BE2C (cell line): ENCODE data around the gene SYTL5.

Source experiments
- DNase-seq: peaks from one replicate; pipeline ENCODE4 v3.0.0-alpha.2; 2020
- H3K27me3 ChIP-seq: fragments of 250-450 bp; sonication (Bioruptor Pico); 2 replicates; pipeline ENCODE4 v1.5.1; 2020; ENCODE audit warnings: mild to moderate bottlenecking
- H3K36me3 ChIP-seq: fragments of 250-450 bp; sonication (Bioruptor Pico); 2 replicates; pipeline ENCODE4 v1.5.1; 2020; ENCODE audit warnings: mild to moderate bottlenecking
- H3K4me1 ChIP-seq: fragments of 250-450 bp; sonication (Bioruptor Pico); 2 replicates; pipeline ENCODE4 v1.5.1; 2020
- H3K4me3 ChIP-seq: 2 replicates; pipeline ENCODE4 v1.5.1; 2011; ENCODE audit warnings: low read depth, low read length
- H3K9me3 ChIP-seq: fragments of 250-450 bp; sonication (Bioruptor Pico); 2 replicates; pipeline ENCODE4 v1.5.1; 2020
- TF ChIP-seq, protein P1 (sequence below): IDR thresholded peaks from 2 replicates; pipeline ENCODE4 v1.5.1; 2012; ENCODE audit warnings: mild to moderate bottlenecking, low read depth, low read length

The SYTL5 gene

DNA sequence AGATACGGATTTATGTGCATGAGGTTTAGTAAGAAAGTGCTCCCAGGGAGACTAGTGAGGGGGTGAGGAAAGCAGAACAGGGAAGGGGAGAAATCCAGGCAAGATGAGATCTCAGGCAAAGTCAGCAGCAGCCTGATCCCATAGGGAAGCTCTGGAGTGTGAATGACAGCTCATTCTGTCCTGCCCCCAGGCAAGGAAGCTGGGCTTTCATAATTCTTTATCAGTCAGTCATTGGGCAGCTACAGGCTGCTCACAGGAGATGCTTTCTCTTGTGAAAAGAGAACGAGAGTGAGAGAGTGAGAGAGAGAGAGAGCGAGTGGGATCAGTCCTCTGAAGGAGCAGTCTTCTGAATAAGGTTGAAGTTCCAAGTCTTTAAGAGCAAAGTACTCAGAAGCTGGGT, 166.2 kb downstream of the SYTL5 start:
- Histone ChIP-seq H3K9me3 (no peaks in the 10 kb centered on the region), H3K4me3 (no peak overlapping the region), H3K27me3 (no peaks in the 10 kb centered on the region), H3K36me3 (no peaks in the 10 kb centered on the region), H3K4me1 (no peaks in the 10 kb centered on the region)
- TF ChIP-seq, protein P1, sequence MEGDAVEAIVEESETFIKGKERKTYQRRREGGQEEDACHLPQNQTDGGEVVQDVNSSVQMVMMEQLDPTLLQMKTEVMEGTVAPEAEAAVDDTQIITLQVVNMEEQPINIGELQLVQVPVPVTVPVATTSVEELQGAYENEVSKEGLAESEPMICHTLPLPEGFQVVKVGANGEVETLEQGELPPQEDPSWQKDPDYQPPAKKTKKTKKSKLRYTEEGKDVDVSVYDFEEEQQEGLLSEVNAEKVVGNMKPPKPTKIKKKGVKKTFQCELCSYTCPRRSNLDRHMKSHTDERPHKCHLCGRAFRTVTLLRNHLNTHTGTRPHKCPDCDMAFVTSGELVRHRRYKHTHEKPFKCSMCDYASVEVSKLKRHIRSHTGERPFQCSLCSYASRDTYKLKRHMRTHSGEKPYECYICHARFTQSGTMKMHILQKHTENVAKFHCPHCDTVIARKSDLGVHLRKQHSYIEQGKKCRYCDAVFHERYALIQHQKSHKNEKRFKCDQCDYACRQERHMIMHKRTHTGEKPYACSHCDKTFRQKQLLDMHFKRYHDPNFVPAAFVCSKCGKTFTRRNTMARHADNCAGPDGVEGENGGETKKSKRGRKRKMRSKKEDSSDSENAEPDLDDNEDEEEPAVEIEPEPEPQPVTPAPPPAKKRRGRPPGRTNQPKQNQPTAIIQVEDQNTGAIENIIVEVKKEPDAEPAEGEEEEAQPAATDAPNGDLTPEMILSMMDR: no peak
- peak; percentile 28 for DNase-seq

DNA sequence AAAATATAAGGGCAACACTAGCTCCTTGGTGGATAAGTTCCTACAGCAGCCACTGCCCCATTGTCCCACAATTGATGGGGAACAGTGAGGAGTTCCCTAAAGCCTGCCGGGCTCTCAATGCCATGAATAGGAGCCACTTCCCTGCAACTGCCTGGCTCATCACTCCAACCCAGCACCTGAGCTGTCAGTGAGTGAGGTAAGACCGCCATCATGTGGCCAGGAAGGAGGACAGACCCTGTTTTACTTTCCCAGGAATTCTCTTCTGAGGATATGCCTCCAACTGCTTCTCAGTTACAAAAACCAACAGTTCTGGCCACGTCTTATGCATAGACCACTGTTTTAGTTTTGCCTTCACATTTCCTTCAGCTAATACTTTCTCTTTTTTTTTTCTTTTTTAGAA, 168.8 kb downstream of the SYTL5 start:
- no peaks in the 10 kb centered on the region for H3K36me3 ChIP-seq
- H3K27me3 ChIP-seq: no peaks in the 10 kb centered on the region
- H3K4me3 ChIP-seq: no peak overlapping the region
- TF ChIP-seq, protein P1: peak; percentile 78
- DNase-seq: peak; percentile 52
- no peaks in the 10 kb centered on the region for H3K4me1 ChIP-seq
- no peaks in the 10 kb centered on the region for H3K9me3 ChIP-seq

DNA sequence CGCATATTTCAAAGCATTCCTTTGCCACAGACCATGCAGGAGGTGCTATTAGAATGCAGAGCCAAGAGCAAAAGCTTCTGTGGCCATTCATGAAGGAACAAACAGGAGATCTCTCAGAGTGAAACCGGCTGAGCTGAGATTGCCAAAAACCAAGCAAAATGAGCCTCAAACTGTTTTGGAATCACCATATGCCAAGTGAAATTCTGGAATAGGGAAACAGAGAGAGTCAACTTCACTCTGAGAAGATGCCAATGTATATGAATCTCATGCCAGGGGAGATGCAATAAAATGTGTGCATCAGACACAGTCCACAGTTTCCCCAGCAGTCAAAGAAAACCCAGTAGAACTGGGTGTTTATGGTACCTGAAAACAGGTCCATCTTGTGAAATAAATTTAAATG, 172.0 kb downstream of the SYTL5 start:
- Histone ChIP-seq H3K9me3 (no peaks in the 10 kb centered on the region), H3K4me1 (no peaks in the 10 kb centered on the region), H3K4me3 (no peak overlapping the region), H3K36me3 (no peaks in the 10 kb centered on the region), H3K27me3 (no peaks in the 10 kb centered on the region)
- no peak for DNase-seq
- TF ChIP-seq, protein P1: no peak
